Measurements from ENCODE around the gene DMRT2.
A peak's percentile ranks its signal among the peaks of the same experiment; 100 is the strongest.

DMRT2 gene

GRCh38 chr9:1009101-1009707, 41.0 kb upstream of the DMRT2 start:
- no peak overlapping the region for H3K4me3 ChIP-seq (ENCODE audit: low read depth, low read length)
- peak; percentile 87 for DNase-seq (ENCODE audit: low read depth)
- peak; percentile 98 for TF ChIP-seq CTCF (IDR thresholded peaks at IDR 0.05; ENCODE audit: insufficient read depth, low read depth, low read length, missing control alignments)

GRCh38 chr9:1013021-1013420, 37.1 kb upstream of the DMRT2 start:
- TF ChIP-seq CTCF (IDR thresholded peaks at IDR 0.05; ENCODE audit: insufficient read depth, low read depth, low read length, missing control alignments), result no peak
- H3K4me3 ChIP-seq (ENCODE audit: low read depth, low read length), result no peak overlapping the region
- DNase-seq (ENCODE audit: low read depth), result no peak

- no peak for TF ChIP-seq CTCF (IDR thresholded peaks at IDR 0.05; ENCODE audit: insufficient read depth, low read depth, low read length, missing control alignments)
- H3K4me3 ChIP-seq (ENCODE audit: low read depth, low read length), result no peak overlapping the region
- no peak for DNase-seq (ENCODE audit: low read depth)
These were observed 35.9 kb upstream of the DMRT2 start for GRCh38 chr9:1014225-1014624.

DNA sequence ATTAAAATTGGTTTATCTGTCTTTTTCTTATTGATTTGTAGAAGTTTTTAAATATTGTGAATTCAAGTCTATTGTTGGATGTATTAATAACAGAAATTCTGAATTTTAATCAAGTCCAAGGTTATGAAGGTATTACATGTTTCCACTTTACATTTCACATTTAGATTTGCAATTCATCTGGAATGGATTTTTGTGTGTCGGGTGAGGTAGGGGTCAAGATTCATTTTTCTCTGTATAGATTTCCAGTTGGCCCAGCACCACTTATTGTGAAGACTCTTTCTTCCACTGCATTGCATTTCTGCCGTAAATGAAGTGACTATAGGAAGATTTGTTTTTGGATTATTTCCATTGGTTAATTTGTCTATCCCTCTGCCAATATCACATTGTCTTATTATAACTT, 35.5 kb upstream of the DMRT2 start:
- no peak for DNase-seq (ENCODE audit: low read depth)
- no peak for TF ChIP-seq CTCF (IDR thresholded peaks at IDR 0.05; ENCODE audit: insufficient read depth, low read depth, low read length, missing control alignments)

DNA sequence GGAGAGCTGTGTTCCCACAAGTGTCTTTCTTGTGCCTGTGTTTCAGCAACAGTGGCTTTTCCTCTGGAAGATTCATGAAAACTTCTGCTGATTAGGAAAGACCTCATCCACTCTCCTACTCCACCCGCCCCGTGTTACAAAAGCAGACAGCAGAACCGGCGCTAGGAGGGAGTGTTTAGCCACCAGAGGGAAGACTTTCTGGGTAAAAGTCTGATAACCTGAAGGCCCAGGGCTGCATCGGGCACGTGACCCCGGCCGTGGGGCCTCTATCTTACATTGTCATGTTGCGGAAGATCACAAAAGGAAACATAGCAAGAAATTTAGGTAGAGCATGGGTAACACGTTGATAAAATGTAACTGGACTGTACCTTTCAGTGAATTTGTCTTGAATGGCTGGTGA, 32.0 kb upstream of the DMRT2 start:
- no peak overlapping the region for H3K4me3 ChIP-seq (ENCODE audit: low read depth, low read length)
- DNase-seq (ENCODE audit: low read depth), result peak; percentile 40
- TF ChIP-seq CTCF (IDR thresholded peaks at IDR 0.05; ENCODE audit: insufficient read depth, low read depth, low read length, missing control alignments), result peak; percentile 26

More for the DNA sequence above, 35.5 kb upstream of the DMRT2 start:
- H3K4me3 ChIP-seq (ENCODE audit: low read depth, low read length), result no peak overlapping the region

GRCh38 chr9:1024112-1024511, 26.0 kb upstream of the DMRT2 start:
- no peak for TF ChIP-seq CTCF (IDR thresholded peaks at IDR 0.05; ENCODE audit: insufficient read depth, low read depth, low read length, missing control alignments)
- no peak for DNase-seq (ENCODE audit: low read depth)
- H3K4me3 ChIP-seq (ENCODE audit: low read depth, low read length), result no peak overlapping the region

DNA sequence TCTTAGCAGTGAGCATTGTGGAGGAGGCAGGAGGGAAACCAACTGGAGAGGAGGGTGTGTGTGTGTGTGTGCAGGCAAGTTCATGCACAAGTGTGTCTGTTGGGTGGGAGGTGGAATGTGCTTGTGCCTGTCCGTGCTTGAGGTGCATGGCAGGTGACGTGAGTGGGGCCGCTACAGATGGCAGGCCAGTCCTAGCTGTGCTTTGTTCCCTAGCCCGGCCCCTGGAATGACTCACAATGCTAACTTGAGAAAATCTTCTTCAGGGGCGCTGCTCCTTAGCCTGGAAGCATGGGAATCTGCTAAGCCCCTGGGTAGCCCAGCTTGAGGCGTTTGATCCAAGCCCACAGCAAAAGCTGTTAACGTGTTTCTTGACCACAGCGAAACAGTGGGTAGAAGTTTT, 25.0 kb upstream of the DMRT2 start:
- no peak for TF ChIP-seq CTCF (IDR thresholded peaks at IDR 0.05; ENCODE audit: insufficient read depth, low read depth, low read length, missing control alignments)
- H3K4me3 ChIP-seq (ENCODE audit: low read depth, low read length), result no peak overlapping the region
- no peak for DNase-seq (ENCODE audit: low read depth)

All from GM12865 (cell line).